GOT3 (cell line): ENCODE data around the gene PSMA2.
A peak's percentile ranks its signal among the peaks of the same experiment; 100 is the strongest.
"Not testable (repeated sequence)": the region's sequence is repeated elsewhere in the genome, so short reads cannot be mapped to it uniquely, and the experiment has no call there.

Source experiments
- DNase-seq: peaks from one replicate; lab custom pipeline; 2025; ENCODE audit warnings: mixed read lengths; lab: John Stamatoyannopoulos, UW

Gene PSMA2

DNA sequence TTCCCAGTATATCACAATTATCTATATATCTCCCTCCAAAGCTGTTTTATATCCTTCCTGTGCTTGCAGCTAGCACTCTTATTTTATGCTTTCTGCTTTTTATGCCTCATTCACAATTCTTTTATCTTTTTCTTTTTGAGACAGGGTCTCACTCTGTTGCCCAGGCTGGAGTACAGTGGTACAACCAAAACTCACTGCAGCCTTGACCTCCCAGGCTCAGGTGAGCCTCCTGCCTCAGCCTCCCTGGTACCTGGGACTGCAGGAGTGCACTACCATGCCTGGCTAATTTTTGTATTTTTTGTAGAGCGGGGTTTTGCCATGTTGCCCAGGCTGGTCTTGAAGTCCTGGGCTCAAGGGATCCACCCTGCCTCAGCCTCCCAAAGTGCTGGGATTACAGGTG is 25.8 kb downstream of the PSMA2 start:
- no peak for DNase-seq

DNA sequence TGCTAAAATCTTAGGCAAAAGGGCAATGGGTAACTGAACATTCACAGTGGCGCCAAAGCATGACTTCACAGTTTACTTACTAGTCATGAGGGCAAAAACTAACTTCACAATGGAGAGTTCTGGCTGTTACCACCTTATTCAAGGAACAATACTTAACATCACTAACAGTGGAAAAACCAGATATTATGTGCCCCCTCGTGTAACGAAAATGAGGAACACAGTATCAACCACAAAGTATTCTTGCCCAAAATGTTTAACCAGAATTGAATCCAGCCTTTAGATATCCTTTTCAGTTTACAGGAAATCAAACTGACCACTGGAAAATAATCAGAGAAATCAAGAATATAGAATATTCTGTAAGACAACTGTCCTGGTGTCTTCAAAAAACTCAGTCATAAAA is 29.6 kb downstream of the PSMA2 start:
- DNase-seq: no peak

DNA sequence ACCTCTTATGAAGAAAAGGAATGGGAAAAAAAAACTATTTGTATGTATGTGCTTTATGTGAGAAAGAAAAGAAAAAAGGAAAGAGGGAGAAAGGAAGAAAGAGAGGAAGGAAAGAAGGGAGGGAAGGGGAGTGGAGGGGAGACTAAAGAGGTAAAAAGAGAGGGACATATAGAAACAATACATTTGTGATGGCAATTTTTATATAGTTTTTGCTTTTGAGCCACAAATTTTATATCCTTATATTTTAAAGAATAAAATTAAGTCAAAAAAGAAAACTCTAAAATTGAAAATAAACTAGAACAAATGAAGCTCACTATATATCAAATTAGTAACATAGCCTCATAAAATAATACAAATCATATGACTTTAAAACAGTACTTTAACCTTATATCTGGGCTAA is 31.1 kb downstream of the PSMA2 start:
- no peak for DNase-seq

DNA sequence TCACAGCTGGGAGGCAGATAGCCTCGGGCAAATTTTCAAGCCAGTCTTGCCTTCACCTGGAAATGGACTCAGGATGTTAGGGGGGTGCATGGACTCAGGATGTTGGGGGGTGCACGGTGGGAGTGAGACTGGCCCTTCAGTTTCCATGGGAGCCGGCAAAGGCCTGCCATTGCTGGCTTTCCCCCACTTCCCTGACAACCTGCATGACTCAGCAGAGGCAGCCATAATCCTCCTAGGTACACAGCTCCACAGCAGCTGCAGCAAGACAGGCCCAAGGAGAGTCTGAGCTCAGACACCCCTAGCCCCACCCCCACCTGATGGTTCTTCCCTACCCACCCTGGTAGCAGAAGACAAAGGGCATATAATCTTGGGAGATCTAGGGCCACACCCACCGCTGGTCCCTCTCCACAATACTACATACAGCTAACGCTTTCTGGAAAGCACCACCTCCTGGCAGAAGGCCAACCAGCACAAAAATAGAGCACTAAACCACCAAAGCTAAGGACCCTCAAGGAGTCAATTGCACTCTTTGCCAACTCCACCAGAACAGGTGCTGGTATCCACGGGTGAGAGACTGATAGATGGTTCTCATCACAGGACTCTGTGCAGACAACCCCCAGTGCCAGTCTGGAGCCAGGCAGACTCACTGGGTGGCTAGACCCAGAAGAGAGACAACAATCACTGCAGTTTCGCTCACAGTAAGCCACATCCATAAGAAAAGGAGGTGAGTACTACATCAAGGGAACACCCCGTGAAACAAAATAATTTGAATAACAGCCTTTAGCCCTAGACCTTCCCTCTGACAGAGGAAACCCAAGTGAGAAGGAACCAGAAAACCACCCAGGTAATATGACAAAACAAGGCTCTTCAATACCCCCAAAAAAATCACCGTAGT is 38.4 kb downstream of the PSMA2 start:
- no peak for DNase-seq

DNA sequence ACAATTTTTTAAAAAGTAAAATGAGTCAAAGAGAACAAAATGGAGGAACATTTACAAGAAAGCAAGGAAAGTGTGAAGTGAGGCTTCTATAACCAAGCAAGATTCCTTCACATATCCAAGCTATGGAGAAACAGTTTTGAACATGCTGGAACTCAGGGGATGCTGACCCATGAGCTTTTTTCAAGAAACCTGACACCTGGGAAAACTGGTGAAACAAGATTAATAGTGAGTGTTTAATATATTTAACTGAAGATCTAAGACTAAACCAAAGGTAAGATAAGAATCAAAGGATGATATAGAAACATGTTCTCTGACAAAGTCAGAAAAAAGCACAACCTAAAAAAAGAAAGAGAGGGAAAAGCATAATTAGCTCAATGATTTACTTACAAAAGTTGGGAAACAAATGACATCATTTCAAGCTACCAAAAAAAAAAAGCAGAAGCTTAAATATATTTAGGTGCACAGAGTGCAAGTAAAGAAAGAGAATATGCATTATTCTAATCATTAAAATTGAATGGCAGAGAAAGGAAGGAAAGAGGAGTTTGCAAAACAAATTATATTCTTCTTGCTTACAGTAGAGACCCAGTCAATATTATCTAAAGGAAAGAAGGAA is 45.0 kb downstream of the PSMA2 start:
- DNase-seq: no peak

DNA sequence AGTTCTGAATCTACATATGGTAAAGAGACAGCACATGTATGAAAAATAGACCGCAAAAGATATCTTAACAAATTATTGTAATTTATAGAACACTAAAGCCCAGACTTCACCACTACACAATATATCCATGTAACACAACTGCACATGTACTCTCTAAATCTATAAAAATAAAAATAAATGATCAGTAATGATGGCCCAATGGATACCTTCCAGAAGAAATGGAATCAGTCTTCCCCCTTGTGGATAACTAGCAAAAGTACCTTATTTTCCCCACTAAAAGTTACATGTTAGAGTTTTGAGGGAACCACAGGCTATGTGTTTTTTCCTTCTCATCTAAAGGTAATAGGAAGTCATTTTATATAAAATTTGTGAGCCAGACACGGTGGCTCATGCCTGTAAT is 45.8 kb downstream of the PSMA2 start:
- DNase-seq: no peak

DNA sequence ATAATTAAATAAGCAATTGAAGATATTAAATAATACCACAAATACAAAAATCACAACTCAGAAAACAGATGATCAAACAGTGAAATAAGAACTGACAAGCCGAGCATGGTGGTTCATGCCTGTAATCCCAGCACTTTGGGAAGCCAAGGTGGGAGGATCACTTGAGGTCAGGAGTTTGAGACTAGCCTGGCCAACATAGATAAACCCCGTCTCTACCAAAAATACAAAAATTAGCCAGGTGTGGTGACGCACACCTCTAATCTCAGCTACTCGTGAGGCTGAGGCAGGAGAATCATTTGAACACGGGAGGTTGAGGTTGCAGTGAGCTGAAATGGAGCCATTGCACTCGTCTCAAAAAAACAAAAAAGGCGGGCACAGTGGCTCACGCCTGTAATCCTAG is 46.8 kb downstream of the PSMA2 start:
- DNase-seq: not testable (repeated sequence)

DNA sequence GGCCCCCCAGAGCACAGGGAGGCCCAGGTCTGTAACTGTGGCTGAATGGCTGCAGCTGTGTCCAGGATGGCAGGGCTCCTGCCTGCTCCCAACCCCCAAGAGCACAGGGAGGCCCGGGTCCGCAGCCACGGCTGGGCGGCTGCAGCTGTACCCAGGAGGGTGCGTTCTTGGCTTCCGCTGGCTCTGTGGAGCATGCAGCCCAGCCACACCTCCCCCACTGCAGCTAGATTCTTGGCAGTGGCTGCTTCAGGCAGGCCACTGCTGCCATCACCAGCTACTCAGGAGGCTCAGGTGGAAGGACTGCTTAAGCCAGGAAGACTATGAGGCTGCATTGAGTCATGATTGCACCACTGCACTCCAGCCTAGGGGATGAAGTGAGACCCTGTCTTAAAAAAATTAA is 48.0 kb downstream of the PSMA2 start:
- no peak for DNase-seq

DNA sequence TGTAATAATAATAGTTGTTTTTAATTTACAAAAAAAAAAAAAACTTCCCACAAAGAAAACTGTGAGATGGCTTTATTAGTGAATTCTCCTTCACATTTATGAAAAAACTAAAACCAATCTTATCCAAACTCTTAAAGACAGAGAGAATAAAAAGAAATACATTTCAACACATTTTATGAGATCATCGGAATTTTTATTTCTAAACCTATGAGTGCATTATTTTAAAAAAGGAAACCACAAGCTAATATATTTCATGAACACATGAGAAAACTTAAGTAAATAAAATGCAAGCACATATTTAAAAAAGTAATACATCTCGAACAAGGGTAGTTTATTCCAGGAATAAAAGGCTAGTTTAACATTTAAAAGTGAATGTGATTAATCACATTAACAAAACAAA is 51.6 kb downstream of the PSMA2 start:
- DNase-seq: no peak

DNA sequence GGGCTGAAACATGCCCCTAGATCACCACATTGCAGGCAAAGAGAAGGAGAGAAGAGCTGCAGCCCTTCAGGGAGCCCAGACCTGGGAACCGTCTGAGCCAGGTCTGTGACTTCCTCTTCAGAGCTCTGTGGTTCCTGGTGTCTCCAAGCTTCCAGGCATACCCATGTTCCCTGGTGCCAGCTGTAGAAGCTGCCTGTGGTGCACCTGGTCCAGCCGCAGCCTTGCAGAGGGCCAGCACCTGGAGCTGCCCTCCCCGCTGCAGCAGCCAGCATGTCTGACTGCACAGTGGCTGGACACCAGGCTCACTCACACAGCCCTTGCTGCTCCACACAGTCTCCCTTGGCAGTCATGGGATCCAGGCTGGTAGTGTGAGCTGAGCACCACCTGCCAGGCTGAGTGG is 53.7 kb downstream of the PSMA2 start:
- no peak for DNase-seq

DNA sequence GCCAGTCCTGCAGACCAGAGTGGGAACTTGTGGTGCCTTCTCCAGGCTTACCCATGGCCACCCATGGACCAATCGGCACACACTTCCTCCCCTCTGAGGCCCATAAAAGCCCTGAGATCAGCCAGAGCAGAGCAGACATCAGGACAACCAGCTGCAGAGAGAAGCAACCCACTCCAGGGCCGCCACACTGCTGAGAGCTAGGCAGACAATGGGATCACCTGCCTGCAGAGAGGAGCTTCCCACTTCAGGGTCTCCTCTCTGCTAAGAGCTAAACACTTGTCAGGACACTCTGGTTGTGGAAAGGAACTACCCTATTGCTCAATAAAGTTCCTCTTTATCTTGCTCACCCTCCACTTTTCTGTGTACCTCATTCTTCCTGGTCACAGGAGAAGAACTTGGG is 54.1 kb downstream of the PSMA2 start:
- no peak for DNase-seq

DNA sequence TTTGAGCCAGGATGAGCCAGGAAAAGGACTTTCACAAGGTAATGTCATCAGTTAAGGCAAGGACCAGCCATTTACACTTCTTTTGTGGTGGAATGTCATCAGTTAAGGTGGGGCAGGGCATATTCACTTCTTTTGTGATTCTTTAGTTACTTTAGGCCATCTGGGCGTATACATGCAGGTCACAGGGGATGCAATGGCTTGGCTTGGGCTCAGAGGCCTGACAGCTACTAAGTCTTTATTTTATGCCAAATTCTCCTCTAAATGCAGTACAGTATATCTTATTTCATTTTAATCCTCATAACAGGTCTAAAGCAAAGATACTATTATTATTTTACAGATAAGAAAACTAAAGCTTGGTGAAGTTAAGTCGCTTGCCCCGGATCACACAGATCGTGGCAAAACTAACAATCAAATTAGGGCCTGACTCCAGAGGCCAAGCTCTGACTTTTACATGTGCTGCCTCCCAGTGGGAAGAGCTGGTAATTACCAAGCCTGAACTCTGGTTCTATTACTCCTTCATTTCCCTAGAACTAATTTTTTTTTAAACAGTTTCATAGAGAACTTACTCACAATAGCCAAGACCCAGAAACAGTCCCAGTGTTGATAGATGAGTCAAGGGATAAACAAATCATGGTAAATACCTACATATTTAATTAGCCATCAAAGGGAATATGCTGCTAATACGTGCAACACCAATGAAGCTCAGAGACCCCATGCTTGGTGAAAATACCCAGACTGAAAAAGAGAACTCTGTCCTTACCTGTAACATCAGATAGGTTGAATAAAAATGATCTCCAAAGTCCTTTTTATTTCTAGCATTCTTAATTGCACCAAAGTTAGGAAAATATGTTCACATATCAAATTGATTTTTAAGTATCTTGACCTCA is 55.5 kb downstream of the PSMA2 start:
- peak; percentile 26 for DNase-seq

DNA sequence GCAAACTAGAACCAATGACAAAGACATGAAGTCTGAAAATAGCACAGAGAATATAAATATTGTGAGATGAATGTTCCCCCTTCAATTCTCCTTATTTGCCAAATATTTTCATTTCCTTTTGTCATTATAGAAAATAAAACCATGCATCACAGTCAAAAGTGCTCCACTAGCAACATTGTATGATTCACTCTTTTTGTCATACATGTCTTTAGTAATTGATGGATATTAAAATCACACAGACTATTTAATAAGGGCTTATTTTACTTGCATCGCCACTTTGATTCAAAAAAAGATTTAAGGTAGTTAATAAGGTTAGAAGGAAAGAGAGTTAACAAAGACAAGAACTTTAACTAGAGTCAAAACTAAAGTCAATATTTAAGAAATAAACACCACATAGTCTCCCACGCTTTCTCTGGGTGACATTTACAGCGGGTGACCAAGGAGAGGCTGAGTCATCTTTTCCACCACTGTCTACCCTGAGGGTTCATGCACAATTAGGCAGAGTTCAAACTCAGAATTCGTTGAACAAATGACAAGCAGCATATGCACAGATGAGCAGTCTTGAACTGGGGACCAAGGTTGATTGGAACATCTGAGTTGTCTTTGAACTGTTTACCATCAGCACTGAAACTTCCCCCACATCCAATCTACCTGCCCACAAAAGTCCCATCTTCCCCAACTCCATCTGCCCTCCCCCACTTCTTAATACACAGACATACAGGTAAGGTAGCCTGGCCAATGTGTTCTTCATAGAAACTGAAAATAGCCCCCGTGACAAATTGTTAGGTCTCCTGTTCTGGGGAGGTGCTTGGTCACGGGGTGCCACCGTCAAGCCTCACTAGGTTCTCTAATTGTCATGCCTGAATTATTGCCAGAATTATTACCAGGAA is 62.6 kb downstream of the PSMA2 start:
- DNase-seq: no peak

DNA sequence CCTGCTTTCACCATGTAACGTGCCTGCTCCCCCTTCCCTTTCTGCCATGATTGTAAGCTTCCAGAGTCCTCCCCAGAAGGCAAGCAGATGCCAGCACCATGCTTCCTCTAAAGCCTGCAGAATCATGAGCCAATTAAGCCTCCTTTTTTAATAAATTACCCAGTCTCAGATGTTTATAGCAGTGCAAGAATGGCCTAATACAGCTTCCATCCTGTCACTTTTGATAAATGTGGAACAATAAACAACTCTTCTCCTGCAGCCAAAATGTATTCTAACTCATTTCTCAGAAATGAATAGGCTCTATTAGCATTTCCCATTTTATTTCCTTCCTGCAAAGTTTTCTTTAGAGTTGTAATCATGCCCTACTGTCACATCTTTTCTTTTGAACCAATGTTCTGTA is 63.5 kb downstream of the PSMA2 start:
- DNase-seq: no peak
